Keratinocyte (primary cell): ENCODE measurements around the gene ARHGAP6.

ENCODE experiments used
- EZH2 ChIP-seq: IDR thresholded peaks from one replicate; pipeline ENCODE4 v1.6.1; 2012; ENCODE audit warnings: inconsistent platforms, mild to moderate bottlenecking, low read length, moderate library complexity
- TF ChIP-seq, protein P1 (sequence below), 3 experiments: IDR thresholded peaks in 1 of 3; conservative IDR thresholded peaks in 1 of 3; optimal IDR thresholded peaks in 1 of 3; 2 replicates in 2 of 3; 3 replicates in 1 of 3; pipeline versions ENCODE3 to v1.5.1; 2011; ENCODE audit warnings: low read length in 3 of 3, mild to moderate bottlenecking in 3 of 3, moderate library complexity in 2 of 3, control low read depth in 1 of 3, inconsistent platforms in 1 of 3; ENCODE audit not compliant: insufficient read depth in 2 of 3; ENCODE audit errors: extremely low read depth in 1 of 3

DNA sequence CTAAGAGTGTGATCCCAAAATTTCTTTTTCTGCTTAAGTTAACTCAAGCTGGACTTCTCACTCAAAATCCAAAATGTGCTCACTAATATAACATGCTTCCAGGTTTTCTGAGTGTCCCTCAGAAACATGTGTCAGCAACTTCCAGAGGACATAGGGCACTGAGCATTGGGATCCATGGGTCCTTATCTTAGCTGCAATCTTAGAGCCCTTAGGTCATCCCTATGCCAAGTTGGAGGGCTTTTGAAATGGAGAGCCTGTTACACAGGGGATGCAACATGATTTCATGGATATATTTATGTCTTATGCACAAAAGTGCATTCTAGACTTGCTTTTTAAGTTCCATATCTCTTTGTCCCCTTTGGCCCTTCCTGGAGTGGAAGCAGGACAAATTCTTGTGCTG is 566.3 kb downstream of the ARHGAP6 start:
- TF ChIP-seq, protein P1, sequence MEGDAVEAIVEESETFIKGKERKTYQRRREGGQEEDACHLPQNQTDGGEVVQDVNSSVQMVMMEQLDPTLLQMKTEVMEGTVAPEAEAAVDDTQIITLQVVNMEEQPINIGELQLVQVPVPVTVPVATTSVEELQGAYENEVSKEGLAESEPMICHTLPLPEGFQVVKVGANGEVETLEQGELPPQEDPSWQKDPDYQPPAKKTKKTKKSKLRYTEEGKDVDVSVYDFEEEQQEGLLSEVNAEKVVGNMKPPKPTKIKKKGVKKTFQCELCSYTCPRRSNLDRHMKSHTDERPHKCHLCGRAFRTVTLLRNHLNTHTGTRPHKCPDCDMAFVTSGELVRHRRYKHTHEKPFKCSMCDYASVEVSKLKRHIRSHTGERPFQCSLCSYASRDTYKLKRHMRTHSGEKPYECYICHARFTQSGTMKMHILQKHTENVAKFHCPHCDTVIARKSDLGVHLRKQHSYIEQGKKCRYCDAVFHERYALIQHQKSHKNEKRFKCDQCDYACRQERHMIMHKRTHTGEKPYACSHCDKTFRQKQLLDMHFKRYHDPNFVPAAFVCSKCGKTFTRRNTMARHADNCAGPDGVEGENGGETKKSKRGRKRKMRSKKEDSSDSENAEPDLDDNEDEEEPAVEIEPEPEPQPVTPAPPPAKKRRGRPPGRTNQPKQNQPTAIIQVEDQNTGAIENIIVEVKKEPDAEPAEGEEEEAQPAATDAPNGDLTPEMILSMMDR (optimal IDR thresholded peaks at IDR 0.05 in 1 of 3, IDR thresholded peaks at IDR 0.05 in 1 of 3, conservative IDR thresholded peaks at IDR 0.05 in 1 of 3; ENCODE audit: extremely low read depth in 1 of 3, insufficient read depth in 2 of 3, low read length in 3 of 3) = no peak
- no peak for TF ChIP-seq EZH2
